GM12864 (cell line): ENCODE measurements around the gene MKLN1.
"Not testable (repeated sequence)": the region's sequence is repeated elsewhere in the genome, so short reads cannot be mapped to it uniquely, and the experiment has no call there.

Source experiments
- DNase-seq: peaks from one replicate; pipeline ENCODE4 v3.0.0-alpha.2; 2011; ENCODE audit warnings: low read depth
- H3K4me3 ChIP-seq: 2 replicates; pipeline ENCODE4 v1.5.1; 2011; ENCODE audit warnings: mild to moderate bottlenecking, low read depth, low read length, control low read depth
- CTCF ChIP-seq: IDR thresholded peaks from 2 replicates; pipeline ENCODE4 v1.5.1; 2011; ENCODE audit warnings: low read depth, mild to moderate bottlenecking, moderate library complexity, low read length, control low read depth, inconsistent platforms; ENCODE audit errors: missing control alignments

Gene MKLN1

GRCh38 chr7:131511774-131512535 lies 184.3 kb downstream of the MKLN1 start:
- no peak overlapping the region for H3K4me3 ChIP-seq
- no peak for DNase-seq
- no peak for TF ChIP-seq CTCF

GRCh38 chr7:131513245-131514061 lies 185.8 kb downstream of the MKLN1 start:
- H3K4me3 ChIP-seq = no peak overlapping the region
- DNase-seq = peak; percentile 33
- peak; percentile 99 for TF ChIP-seq CTCF

- not testable (repeated sequence) for DNase-seq, H3K4me3 ChIP-seq
Observed at GRCh38 chr7:131515471-131515870, 187.8 kb downstream of the MKLN1 start.

GRCh38 chr7:131517218-131517923 lies 189.7 kb downstream of the MKLN1 start:
- no peak for TF ChIP-seq CTCF
- DNase-seq = no peak
- no peak overlapping the region for H3K4me3 ChIP-seq

GRCh38 chr7:131518626-131519025 lies 190.9 kb downstream of the MKLN1 start:
- DNase-seq = no peak
- H3K4me3 ChIP-seq = no peak overlapping the region
- no peak for TF ChIP-seq CTCF

- no peak overlapping the region for H3K4me3 ChIP-seq
- DNase-seq = no peak
- TF ChIP-seq CTCF = no peak
Observed at GRCh38 chr7:131521651-131522163, 194.0 kb downstream of the MKLN1 start.

- no peak overlapping the region for H3K4me3 ChIP-seq
- no peak for TF ChIP-seq CTCF
- no peak for DNase-seq
Observed at GRCh38 chr7:131522325-131522930, 194.8 kb downstream of the MKLN1 start.
